GM21526 (cell line): ENCODE data around the gene METTL9.
"Not testable (repeated sequence)": the region's sequence is repeated elsewhere in the genome, so short reads cannot be mapped to it uniquely, and the experiment has no call there.

ENCODE experiments used
- ATAC-seq: cut with Tn5 transposase; IDR thresholded peaks from one replicate; pipeline ENCODE4 v1.9.1; 2021; ENCODE audit warnings: moderate library complexity; ENCODE audit not compliant: unreplicated experiment, low FRiP score

Gene METTL9

GRCh38 chr16:21608639-21609328 lies 9.4 kb downstream of the METTL9 start:
- no peak for ATAC-seq

DNA sequence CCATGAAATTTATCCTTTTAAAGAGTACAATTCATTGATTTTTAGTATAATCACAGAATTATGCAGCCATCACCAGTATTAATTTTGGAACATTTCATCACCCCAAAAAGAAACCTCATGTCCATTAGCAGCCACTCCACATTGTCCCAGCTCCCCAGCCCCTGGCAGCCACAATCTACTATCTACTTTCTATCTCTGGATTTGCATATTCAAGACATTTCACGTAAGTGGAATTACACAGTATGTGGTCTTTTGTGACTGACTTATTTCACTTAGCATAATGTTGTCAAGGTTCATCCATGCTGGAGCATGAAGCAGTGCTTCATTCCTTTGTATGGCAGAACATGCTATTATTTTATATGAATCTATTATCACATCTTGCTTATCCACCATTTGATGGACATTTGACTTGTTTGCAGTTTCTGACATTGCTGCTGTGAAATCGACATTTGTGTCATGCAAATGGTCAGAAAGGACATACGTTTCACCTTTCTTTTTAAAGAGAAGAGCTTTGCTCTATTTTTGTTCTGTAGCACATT lies 10.7 kb downstream of the METTL9 start:
- ATAC-seq, result no peak

GRCh38 chr16:21610766-21611165 lies 11.4 kb downstream of the METTL9 start:
- ATAC-seq, result no peak

DNA sequence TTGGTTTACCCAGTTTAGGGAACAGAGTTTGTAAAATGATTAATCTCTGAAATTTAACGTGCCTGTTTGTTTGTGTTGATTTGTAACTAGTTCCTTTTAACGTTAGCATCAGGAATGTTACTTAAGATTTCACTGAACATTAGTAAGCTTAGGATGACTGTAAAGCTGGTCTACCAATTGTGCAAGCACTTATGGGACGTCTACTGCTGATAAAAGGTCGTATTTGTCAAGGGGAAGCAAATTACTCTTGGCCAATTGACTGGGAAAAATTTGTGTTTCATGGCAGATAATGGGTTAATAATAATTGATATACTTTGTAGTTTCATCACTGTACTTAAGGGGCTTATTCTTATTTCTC lies 11.8 kb downstream of the METTL9 start:
- no peak for ATAC-seq

DNA sequence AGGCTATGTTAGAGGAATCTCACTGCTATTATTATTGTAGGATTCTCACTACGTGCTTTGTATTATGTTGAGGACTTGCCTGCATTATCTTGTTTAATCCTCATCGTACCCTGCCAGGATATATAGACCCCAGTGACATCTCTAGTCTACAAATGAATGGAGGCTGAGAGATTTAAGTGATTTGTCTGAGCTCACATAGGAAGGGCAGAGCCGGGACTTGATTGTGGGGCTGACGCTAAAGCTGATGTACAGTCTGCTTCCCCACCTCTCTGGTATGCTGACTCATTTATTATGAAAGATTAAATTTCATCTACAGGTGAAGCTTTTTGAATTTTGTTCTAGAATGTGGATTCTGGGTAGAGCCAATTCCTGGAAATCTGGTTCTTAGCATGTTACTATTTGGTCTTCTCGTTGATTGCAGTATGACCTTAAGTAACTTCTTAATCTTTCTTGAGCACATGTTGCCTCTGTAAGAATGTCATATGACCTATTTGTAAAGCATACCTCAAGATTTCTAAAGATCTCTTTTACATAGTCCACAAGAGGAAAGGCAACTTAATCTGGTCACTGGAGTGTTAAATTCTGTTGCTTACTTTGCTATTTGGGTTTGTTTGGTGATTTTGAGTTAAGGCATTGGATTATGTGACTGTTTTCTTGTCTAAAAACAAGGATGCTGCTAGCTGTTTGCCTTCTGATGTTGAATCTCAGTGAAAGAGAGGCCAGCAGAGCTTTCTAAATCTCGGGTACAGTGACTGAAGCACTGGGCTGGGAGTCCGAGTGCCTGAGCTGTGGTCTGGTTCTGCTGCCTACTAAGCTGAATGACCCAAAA lies 12.4 kb downstream of the METTL9 start:
- no peak for ATAC-seq

DNA sequence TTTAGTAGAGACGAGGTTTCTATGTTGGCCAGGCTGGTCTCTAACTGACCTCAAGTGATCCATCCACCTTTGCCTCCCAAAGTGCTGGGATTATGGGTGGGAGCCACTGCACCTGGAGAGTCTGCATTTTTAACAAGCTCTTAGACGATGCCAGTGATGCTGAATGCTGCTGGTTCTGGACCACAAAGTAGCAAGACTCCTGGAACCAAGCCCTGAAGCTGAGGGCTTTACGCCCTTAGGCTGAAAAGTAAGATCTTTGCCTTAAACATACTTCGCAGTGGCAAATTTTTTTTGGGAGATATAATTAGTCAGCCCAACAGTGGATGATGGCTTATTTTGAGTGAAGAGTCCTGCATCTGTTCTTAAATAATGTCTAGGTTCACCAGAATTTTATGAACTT lies 14.0 kb downstream of the METTL9 start:
- ATAC-seq, result no peak

GRCh38 chr16:21613781-21614180 lies 14.4 kb downstream of the METTL9 start:
- no peak for ATAC-seq

DNA sequence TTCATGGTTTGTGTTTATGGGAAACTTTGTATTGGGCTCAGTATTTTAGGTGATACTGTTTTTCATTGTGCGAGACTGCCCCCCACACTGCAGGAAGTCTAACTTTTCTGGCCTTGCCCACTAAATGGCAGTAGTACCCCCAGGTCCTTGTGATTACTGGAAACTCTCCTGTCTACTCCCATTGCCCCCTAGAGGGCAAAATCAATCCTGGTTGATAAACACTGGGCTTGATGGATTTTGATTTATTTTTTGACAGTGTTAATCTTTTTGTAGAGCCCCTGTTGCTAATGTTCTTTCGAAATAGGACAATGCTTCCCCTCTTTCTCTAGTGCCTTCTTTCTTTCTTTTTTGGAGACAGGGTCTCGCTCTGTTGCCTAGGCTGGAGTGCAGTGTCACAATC lies 15.5 kb downstream of the METTL9 start:
- ATAC-seq, result no peak

DNA sequence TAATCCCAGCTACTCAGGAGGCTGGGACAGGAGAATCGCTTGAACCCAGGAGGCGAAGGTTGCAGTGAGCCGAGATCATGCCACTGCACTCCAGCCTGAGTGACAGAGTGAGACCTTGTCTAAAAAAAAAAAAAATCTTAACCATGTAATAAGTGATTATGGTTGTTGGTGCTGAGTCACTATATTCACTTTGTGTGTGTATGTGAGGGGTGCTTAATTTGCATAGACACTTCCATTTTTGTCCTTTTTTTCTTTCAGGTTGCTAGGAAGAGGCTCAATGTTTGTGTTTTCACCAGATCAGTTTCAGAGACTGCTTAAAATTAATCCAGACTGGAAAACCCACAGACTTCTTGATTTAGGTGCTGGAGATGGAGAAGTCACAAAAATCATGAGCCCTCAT lies 18.2 kb downstream of the METTL9 start:
- ATAC-seq, result no peak

DNA sequence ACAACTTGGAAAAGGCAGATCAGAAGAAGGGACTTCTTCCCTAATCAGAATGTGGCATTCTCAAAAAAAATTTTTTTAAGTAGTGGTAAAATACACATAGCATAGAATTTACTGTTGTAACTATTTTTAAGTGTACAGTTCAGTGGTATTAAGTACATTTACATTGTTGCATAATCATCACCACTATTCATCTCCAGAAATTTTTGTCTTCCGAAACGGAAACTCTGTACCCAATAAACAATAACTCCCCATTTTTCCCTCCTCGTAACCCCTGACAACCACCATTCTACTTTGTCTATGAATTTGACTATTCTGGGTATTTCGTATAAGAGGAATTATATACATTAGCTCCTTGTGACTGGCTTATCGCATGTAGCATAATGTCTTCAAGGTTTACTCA lies 18.9 kb downstream of the METTL9 start:
- ATAC-seq, result no peak

DNA sequence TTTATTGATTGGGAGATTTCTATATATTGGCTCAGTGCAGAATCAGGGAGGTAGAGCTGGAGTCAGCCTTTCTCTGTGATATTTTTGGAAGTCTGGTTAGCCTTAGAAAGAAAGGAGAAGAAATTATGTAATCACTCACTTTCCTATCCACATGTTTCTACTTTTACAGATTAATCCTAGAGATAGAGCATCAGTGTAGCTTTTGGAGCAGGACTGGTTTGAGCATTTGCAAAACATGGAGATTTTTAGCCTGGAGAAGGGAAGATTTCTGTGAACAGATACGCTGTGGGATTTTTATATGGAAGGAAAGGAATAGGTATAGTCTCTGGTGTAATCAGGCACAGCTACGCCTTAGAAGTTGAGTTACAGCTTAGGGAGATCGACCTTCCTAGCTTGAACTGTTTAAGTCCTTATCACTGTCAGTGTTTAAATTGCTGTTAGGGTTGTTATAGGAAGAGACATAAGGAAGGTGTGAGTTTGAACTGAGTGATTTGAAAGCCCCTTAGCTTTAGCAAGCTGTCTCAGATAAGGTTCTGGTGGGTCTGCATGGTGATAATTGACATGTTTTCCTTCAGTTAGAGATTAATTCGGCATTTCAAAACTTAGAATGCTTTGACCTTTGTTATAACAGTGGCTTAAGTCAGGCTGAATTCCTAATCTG lies 20.5 kb downstream of the METTL9 start:
- ATAC-seq, result no peak

DNA sequence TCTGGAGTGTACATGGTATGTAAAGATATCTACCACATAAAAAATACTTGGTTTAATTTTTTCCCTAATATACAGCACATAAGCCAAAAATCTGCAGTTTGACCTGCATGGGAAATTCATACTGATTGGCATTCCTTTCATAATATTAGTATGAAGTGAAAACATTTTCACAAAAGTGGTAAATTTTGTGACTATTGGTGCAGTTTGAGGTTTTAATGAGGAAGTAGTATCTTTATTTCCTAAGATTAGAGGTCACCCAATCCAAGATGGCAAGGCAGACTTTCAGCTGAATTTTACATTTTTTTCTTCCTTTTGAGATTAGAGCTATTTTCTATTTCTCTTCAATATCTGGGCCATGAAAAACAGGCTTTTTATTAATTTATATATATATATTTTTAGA lies 21.2 kb downstream of the METTL9 start:
- no peak for ATAC-seq

DNA sequence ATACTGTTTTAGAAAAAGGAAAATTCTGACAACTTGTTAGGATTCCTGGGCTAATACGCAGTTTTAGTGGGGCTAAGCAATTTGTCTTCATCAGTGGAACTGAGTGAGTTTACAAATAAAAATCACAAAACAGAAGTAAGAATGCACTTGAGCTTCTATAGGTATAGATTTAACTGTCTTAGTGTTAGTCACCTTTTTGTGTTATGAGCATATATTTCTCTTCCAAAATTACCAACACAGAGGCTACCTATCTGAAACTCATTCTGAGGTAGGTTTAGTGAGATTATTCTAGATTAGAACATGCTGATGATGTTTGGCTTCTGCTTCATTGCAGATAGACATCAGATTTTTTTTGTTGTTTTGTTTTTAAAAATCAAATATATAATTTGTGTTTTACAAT lies 23.2 kb downstream of the METTL9 start:
- no peak for ATAC-seq

DNA sequence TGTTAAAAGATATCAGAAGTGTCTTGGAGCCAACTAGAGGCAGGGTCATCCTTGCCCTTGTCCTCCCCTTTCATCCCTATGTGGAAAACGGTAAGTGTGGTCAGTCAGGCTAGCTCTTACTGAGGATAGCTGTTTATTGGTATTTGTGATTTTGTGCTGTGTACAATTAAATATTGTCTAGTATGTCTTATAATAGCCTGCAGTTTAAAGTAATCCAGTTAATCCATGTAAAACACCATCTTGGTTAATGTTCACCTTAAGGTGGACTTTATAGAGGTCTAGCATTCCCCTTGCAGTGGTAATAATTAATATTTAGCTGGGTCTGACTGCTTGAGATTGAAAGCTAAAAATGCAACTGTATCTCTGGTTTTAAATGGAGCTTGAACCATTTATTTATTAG lies 25.6 kb downstream of the METTL9 start:
- ATAC-seq, result no peak

DNA sequence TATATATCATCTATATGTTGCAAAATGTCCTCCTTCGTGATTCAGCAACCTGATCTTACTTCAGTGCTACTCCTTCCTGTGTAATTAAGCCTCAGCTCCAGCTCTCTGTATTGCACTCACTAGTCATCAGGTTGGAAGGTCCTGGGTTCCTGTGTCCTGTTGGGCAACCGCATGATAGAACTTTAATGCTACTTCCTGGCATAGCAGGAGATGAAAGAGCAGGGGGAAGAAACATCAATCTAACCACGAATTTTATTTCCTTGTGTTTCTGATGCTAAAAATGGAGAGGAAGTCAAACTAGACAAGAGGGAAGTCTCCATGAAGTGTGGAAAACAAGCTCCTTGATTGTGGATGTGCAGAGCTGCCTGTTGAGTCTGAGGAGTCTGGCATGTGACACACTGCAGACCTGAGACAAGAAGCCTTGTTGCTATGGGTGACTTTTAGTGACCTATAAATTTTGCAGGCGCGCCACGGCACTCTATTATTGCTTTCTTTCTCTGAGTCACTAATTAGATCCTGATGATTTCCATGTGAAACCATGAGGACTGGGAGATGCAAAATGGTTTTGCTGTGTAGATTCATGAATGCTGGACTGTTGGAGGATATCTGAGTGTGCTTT lies 27.4 kb downstream of the METTL9 start:
- ATAC-seq, result no peak

DNA sequence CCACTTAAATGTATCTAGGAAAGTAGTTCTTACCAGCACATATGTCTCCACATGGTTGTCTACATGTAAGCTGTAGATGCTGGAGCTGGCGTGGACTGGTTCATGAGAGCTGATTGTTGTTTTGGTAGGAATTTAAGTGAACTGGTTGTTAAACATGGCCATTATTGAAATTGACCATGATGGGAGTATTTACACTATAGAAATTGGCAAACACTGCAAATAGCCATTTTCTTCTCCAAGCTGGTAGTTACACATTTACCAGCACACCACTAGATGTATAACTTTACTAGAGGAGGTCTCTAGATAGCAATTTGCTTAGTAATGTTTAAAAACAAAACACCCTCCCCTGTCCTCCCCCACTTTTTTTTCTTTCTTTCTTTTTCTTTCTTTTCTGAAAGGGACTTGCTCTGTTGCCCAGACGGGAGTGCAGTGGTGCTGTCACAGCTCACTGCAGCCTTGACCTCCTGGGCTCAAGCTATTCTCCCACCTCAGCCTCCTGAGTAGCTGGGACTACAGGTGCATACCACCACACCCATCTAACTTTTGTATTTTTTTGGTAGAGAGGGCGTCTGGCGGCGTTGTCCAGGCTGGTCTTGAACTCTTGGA lies 28.8 kb downstream of the METTL9 start:
- no peak for ATAC-seq

DNA sequence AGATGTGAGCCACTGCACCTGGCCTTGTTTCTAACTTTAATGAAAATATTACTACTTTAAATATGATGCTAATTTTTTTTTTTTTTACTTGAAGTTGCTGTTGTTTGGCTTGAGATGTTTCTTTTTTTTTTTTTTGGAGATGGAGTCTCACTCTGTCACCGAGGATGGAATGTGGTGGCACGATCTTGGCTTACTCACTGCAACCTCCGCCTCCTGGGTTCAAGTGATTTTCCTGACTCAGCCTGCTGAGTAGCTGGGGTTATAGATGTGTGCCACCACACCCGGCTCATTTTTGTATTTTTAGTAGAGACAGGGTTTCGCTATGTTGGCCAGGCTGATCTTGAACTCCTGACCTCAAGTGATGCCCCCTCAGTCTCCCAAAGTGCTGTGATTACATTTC lies 29.4 kb downstream of the METTL9 start:
- ATAC-seq, result no peak

DNA sequence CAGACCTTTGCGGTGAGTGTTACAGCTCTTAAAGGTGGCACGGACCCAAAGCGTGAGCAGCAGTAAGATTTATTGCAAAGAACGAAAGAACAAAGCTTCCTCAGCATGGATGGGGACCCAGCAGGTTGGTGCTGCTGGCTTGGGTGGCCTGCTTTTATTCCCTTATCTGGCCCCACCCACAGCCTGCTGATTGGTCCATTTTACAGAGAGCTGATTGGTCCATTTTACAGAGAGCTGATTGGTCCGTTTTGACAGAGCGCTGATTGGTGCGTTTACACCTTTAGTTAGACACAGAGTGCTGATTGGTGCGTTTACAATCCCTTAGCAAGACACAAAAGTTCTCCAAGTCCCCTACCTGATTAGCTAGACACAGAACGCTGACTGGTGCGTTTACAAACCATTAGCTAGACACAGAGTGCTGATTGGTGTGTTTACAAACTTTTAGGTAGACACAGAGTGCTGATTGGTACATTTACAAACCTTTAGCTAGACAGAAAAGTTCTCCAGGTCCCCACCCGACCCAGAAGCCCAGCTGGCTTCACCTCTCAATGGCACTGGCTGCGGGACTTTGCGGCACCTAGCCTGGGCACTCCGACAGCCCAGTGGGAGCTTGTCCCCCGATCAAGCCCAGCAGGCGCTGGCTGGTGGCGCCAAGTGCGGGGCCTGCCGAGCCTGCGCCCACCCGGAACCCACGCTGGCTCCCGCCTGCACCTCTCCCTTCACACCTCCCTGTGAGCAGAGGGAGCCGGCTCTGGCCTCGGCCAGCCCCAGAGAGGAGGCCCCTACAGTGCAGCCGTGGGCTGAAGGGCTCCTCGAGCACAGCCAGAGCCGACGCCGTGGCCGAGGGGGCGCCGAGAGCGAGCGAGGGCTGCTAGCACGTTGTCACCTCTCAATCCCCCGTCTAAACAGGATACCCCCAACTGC lies 30.5 kb downstream of the METTL9 start:
- ATAC-seq, result not testable (repeated sequence)

DNA sequence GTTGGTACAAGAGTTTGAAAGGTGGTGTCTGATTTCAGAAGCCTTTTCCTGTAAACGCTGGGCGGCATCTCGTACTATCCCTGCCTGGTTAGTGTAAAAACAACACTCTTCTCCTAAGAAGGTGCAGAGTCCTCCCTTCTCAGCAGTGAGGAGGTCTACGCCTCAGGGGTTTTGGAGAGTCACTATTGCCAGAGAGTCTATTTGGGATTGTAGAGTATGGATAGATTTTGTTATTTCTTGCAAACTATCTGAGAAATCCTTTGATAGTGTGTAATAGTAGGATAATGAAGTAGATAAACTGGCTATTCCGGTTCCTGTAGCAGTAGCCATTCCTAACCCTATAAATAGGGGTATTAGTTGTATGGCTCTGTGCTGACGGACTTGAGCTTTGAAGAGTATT lies 31.5 kb downstream of the METTL9 start:
- ATAC-seq, result not testable (repeated sequence)

GRCh38 chr16:21631376-21631775 lies 32.0 kb downstream of the METTL9 start:
- ATAC-seq, result not testable (repeated sequence)
